IgD-negative memory B cell (primary cell): ENCODE data around the gene PRTFDC1. TPM values are rescaled to one million over a fixed set of nuclear protein-coding genes. Genes with fewer than 3 reads are reported as not detected.

ENCODE experiments used
- H3K27ac Mint-ChIP-seq, 3 donors: one replicate each; pipeline ENCODE4 v1.8.0; 2020 to 2022; ENCODE audit warnings: mild to moderate bottlenecking in 3 of 3, mixed read lengths in 3 of 3, moderate library complexity in 1 of 3
- H3K27me3 Mint-ChIP-seq: one replicate; pipeline ENCODE4 v1.8.0; 2021; ENCODE audit warnings: mixed read lengths
- H3K36me3 Mint-ChIP-seq: one replicate; pipeline ENCODE4 v1.8.0; 2020; ENCODE audit warnings: mild to moderate bottlenecking, mixed read lengths
- H3K4me1 Mint-ChIP-seq, 3 donors: one replicate each; pipeline ENCODE4 v1.8.0; 2020 to 2022; ENCODE audit warnings: mixed read lengths in 3 of 3, mild to moderate bottlenecking in 1 of 3
- H3K4me3 Mint-ChIP-seq, 4 donors: one replicate each; pipeline ENCODE4 v1.8.0; 2020 to 2022; ENCODE audit warnings: mild to moderate bottlenecking in 4 of 4, mixed read lengths in 4 of 4, moderate library complexity in 3 of 4
- H3K9me3 Mint-ChIP-seq, 3 donors: one replicate each; pipeline ENCODE4 v1.8.0; 2020 to 2021; ENCODE audit warnings: mixed read lengths in 3 of 3, mild to moderate bottlenecking in 1 of 3
- polyA plus RNA-seq: library from polyadenylated mRNA; unstranded; fragments of 300-500 nt; fragmentation: Illumina TruSeq; gene quantifications from one replicate; pipeline ENCODE4 v1.2.3, GENCODE V29; 2021

Gene PRTFDC1
- polyA plus RNA-seq, 1 donor from 2014 or later, result not detected

DNA sequence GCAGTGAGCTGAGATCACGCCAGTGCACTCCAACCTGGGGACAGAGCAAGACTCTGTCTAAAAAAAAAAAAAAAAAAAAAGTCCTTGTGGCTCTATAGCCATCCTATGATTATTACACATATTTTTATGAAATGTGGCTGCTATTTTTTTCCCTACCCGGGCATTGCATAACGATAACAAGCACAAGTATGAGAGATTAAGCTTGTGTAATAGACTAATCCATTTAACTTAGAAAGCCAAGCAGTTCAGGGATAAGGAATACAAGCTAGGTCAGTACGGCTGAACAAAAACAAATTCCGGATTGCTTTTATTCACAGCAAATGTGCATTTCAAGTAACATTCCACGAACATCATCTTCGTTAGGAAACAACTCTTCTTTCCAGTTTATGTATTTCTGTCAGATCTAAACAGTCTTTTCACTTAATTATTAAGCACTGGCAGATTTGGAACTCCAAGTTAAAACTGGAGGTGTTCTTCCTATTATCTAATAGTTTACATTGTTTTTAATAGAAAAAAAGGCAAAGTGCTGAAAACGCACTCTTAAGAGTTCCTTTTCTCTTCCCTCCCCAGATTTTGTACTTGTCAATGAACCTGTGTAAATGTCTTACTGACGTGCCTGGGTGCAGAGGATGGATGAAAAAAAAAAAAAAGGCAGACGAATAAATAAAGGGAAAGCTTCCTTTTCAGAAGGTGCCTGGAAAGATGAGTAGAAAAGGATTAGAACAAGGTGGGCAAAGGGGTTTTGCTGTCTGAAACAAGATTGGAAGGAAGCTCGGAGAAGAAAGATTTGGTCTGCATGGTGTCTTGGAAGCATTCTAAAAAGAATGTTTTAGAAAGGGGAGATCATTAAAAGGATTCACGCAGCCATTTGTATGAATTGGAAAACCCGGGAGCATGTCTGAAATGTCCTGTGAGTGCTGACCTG is 81.1 kb downstream of the PRTFDC1 start:
- Mint-ChIP-seq H3K27ac (no peak overlapping the region), H3K36me3 (no peaks in the 10 kb centered on the region), H3K27me3 (no peaks in the 10 kb centered on the region), H3K4me3 (no peak overlapping the region), H3K4me1 (peaks cover 5 to 20% (median 11%) of the 10 kb centered on the region in 3 donors), H3K9me3 (peaks cover 2 to 13% (median 5%) of the 10 kb centered on the region in 3 donors)

DNA sequence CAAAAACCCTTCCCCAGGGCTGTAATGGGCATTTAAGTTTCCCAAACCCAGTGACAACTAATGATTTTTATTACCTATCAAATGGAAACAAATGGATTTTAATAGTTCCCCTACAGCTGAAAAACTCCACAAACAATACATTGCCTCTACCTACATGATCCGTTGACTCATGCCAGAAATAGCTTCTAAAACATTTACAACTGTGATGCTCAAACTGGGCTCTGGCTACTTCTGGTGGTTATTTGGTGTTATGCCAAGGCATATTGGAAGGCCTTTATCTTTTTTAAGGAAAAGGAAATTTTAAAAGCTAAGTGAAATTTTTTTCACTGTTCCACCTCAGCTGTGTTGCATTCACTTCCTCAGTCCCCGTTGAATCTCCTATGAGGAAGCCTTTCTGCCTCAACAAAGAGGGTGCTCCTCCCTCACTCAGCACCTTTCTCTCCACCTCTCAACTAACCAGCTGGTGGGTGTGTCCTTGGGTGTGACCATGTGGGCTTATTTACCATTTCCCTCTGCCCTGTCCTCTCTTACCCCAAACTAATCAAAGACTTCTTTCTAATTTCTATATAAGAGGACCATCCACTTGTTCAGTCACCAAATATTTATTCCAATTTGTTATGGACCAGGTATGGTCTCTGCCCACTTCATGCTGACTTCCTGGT is 82.9 kb downstream of the PRTFDC1 start:
- no peaks in the 10 kb centered on the region for H3K36me3 Mint-ChIP-seq
- H3K4me1 Mint-ChIP-seq, result peaks cover 7 to 20% (median 14%) of the 10 kb centered on the region in 3 donors
- peak overlapping the region in 2 of 4 donors; percentile 58 to 59 for H3K4me3 Mint-ChIP-seq
- H3K27ac Mint-ChIP-seq, result peak overlapping the region in 1 of 3 donors; percentile 64
- H3K9me3 Mint-ChIP-seq, result peaks cover 0 to 5% (median 2%) of the 10 kb centered on the region in 3 donors
- peaks cover 2% of the 10 kb centered on the region for H3K27me3 Mint-ChIP-seq

GRCh38 chr10:24866604-24867583 is 85.5 kb downstream of the PRTFDC1 start:
- H3K9me3 Mint-ChIP-seq, result peaks cover 0 to 4% (median 4%) of the 10 kb centered on the region in 3 donors
- H3K4me1 Mint-ChIP-seq, result peaks cover 7 to 20% (median 14%) of the 10 kb centered on the region in 3 donors
- no peak overlapping the region for H3K4me3 Mint-ChIP-seq
- no peaks in the 10 kb centered on the region for H3K36me3 Mint-ChIP-seq
- peaks cover 4% of the 10 kb centered on the region for H3K27me3 Mint-ChIP-seq
- H3K27ac Mint-ChIP-seq, result peak overlapping the region in 1 of 3 donors; percentile 14

GRCh38 chr10:24865783-24866182 is 86.6 kb downstream of the PRTFDC1 start:
- H3K36me3 Mint-ChIP-seq, result no peaks in the 10 kb centered on the region
- H3K4me1 Mint-ChIP-seq, result peaks cover 7 to 15% (median 14%) of the 10 kb centered on the region in 3 donors
- H3K27ac Mint-ChIP-seq, result no peak overlapping the region
- H3K4me3 Mint-ChIP-seq, result peak overlapping the region in 1 of 4 donors; percentile 68
- H3K9me3 Mint-ChIP-seq, result peaks cover 0 to 4% (median 4%) of the 10 kb centered on the region in 3 donors
- peaks cover 4% of the 10 kb centered on the region for H3K27me3 Mint-ChIP-seq

GRCh38 chr10:24862589-24862988 is 89.8 kb downstream of the PRTFDC1 start:
- Mint-ChIP-seq H3K4me1 (peaks cover 2 to 7% (median 4%) of the 10 kb centered on the region in 3 donors), H3K4me3 (no peak overlapping the region), H3K27me3 (peaks cover 4% of the 10 kb centered on the region), H3K27ac (no peak overlapping the region), H3K9me3 (peaks cover 0 to 4% (median 4%) of the 10 kb centered on the region in 3 donors), H3K36me3 (no peaks in the 10 kb centered on the region)

- no peaks in the 10 kb centered on the region for H3K27me3 Mint-ChIP-seq
Measured at GRCh38 chr10:24858288-24859270, 93.8 kb downstream of the PRTFDC1 start.

GRCh38 chr10:24857031-24857725 is 95.2 kb downstream of the PRTFDC1 start:
- Mint-ChIP-seq H3K27ac (no peak overlapping the region), H3K36me3 (no peaks in the 10 kb centered on the region), H3K4me1 (no peaks in the 10 kb centered on the region), H3K9me3 (no peaks in the 10 kb centered on the region), H3K27me3 (peaks cover 4% of the 10 kb centered on the region), H3K4me3 (no peak overlapping the region)

More at GRCh38 chr10:24858288-24859270, 93.8 kb downstream of the PRTFDC1 start:
- H3K9me3 Mint-ChIP-seq, result peaks cover 0 to 4% (median 4%) of the 10 kb centered on the region in 3 donors
- no peaks in the 10 kb centered on the region for H3K36me3 Mint-ChIP-seq
- H3K4me3 Mint-ChIP-seq, result no peak overlapping the region
- H3K27ac Mint-ChIP-seq, result no peak overlapping the region
- H3K4me1 Mint-ChIP-seq, result no peaks in the 10 kb centered on the region

DNA sequence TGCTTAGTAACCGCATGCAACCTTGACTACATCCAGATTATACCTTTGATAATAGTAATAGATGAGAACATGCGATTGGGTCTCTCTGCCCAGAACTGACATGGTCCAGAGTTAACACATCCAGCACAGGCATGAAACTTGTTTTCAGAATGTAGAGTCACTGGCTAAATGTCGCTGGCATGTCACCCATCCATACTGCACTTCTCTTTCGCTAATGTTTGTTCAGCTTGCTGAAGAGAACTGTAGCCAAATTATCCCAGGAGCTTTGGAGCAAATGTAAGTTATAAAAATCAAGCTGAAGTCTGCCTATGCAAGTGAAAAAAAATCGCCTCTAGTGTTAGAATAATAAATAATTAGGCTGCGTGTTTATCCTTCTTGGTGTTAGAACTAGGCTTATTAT is 98.2 kb downstream of the PRTFDC1 start:
- H3K27ac Mint-ChIP-seq, result no peak overlapping the region

DNA sequence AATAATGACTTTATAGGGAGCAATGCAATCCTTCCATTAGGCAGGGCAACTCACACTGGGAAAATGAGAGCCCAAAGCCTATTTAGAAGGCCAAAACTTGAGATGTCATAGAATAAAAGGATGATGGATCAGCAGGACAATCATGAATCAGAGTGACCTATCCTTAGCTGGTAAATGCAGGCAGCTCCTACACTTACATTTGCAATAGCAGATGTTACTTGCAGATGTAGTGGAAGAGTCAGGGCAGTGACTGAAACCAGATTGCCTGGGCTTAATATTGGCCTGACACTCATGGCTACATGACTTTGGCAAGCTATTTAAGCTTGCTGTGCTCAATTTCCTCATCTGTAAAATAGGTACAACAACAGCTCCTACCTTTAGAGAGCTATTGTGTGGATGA is 98.7 kb downstream of the PRTFDC1 start:
- Mint-ChIP-seq H3K4me3 (no peak overlapping the region), H3K4me1 (peaks cover 7 to 9% (median 8%) of the 10 kb centered on the region in 3 donors), H3K27me3 (peaks cover 6% of the 10 kb centered on the region), H3K36me3 (no peaks in the 10 kb centered on the region), H3K9me3 (no peaks in the 10 kb centered on the region), H3K27ac (no peak overlapping the region)

More for the DNA sequence above, 98.2 kb downstream of the PRTFDC1 start:
- Mint-ChIP-seq H3K27me3 (peaks cover 6% of the 10 kb centered on the region), H3K9me3 (no peaks in the 10 kb centered on the region), H3K4me3 (no peak overlapping the region), H3K4me1 (peaks cover 7 to 9% (median 8%) of the 10 kb centered on the region in 3 donors), H3K36me3 (no peaks in the 10 kb centered on the region)

GRCh38 chr10:24851629-24852028 is 100.8 kb downstream of the PRTFDC1 start:
- Mint-ChIP-seq H3K4me1 (peaks cover 7 to 9% (median 8%) of the 10 kb centered on the region in 3 donors), H3K27ac (no peak overlapping the region), H3K4me3 (peak overlapping the region in 1 of 4 donors; percentile 15), H3K27me3 (peaks cover 9% of the 10 kb centered on the region), H3K36me3 (no peaks in the 10 kb centered on the region), H3K9me3 (no peaks in the 10 kb centered on the region)

DNA sequence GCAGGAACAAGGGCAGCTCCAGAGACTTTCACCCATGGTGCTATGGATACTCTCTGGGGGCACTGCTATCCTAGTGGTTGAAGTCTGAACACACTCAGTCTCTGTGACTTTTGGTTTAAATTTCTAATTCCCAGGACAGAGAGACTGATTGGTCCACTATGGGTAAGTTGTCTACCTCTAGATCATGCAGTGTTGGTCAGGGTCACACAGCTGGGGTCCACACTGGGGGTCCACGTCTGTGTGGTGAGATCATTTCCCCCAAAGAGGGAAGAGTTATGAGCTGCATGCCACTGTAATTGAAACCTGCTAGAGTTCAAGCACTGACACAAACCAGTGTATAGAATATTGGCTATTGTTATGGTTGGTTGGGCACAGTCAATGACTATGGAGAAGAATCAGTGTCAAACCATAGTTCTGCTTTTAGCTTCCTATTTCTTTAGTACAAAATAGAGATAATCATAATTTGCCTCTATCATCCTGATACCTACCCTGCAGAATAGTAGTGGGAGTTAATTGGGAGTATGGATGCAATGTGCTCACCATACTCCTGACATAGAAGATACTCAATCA is 101.6 kb downstream of the PRTFDC1 start:
- Mint-ChIP-seq H3K4me1 (peaks cover 7 to 10% (median 9%) of the 10 kb centered on the region in 3 donors), H3K4me3 (no peak overlapping the region), H3K9me3 (peaks cover 0 to 2% (median 0%) of the 10 kb centered on the region in 3 donors), H3K27me3 (peaks cover 9% of the 10 kb centered on the region), H3K27ac (no peak overlapping the region), H3K36me3 (no peaks in the 10 kb centered on the region)

GRCh38 chr10:24849501-24850299 is 102.7 kb downstream of the PRTFDC1 start:
- Mint-ChIP-seq H3K36me3 (peaks cover 2% of the 10 kb centered on the region), H3K27ac (no peak overlapping the region), H3K4me1 (peaks cover 7 to 10% (median 9%) of the 10 kb centered on the region in 3 donors), H3K27me3 (peaks cover 9% of the 10 kb centered on the region), H3K9me3 (peaks cover 0 to 2% (median 0%) of the 10 kb centered on the region in 3 donors), H3K4me3 (no peak overlapping the region)
